Inferior parietal cortex (tissue), 1 donor: ENCODE measurements around the gene SHMT2.

Experiments
- DNase-seq: peaks from one replicate; pipeline ENCODE4 v3.0.0-alpha.2; 2016; ENCODE audit errors: extremely low spot score

The SHMT2 gene

DNA sequence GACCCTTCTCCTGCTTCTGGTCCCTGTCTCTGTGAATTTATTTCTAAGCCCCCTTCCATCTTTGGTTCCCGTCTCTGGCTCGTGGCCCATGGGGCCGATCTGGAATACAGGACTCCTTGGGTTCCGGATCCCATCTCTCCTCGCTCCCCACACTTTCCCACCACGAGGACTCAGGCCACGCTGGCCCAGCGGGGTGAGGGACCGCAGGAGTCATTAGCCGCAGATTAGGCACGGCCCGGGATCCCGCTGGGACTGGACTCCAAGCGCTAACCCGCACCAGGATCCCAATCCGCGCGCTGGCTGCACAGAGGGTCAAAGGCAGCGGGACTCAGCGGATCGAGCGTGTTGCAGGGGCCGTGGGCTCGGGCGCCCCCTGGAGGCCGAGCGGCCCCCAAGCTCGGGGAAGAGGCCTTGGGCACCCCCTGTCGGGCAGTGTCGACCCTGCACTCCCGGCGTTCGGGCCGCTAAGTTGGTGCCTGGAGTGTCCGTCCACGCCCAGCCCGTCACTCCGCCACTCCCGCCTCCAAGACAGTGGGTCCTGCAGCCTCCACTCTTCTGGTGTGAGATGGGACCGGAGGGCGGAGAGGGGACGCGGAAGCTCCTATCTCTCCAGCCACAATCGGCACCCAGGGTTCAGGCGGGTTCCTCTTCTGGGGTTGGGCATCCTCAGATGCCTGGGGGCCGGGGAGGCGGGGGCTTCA is 9.5 kb downstream of the SHMT2 start:
- DNase-seq: peak; percentile 91

DNA sequence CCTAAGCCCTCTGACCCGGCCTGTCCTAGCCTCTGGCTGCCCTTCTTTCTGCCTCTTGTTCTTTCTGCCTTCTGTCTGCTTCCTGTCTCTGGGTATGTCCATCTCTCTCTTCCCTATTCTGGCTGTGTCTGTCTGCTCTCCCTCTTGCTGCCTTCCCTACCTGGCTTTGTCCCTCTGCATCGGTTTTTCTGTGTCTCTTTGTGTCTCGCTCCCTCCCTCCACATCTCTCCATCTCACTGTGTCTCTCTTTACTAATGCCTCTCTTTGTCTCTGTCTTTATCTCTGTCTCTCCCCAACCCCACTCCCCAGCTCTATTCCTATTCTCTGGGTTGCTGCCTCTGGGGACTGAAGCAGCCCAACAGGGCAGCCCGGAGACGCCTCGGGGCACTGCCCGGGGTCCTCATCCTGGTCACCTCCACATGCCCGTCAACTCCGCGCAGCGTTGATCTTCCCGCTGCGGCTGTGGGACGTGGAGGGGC is 10.1 kb downstream of the SHMT2 start:
- DNase-seq: no peak

DNA sequence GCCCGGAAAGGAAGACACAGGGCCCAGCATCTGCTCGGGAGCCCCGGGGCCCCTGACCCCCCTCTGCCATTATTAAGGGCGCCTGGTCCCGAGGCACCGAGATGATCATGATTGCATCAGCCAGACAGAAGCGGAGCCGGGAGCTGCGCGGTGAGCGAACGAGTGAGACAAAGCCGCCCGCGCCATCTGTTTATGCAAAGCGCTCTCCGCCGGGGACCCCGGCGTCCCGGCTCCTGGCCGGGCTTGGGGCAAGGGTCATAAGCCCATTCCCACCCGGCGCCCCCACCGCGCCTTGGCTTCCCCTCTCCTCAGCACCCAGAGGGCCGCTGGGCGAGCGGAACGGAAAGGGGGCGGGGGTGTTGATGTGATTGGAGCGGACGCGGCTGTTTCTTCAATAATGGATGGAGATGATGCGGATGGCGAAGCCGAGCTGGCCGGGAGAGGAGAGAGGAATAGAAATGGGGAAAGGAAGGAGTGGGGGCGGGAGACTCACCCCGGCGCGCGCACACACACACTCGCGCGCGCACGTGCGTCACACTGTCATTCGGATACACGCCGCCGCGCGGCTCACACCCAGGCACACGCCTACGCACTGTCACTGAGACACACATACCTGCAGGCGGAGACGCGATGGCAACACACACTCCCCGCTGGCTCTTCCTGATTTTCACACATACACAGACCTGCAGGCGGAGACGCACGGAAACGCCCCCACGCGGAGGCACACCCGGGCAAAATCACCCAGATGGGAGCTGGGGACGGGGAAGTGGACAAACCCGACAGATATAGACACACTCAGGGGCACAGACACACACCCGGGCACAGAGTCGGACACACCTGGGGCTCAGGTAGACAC is 10.8 kb downstream of the SHMT2 start:
- peak; percentile 70 for DNase-seq

DNA sequence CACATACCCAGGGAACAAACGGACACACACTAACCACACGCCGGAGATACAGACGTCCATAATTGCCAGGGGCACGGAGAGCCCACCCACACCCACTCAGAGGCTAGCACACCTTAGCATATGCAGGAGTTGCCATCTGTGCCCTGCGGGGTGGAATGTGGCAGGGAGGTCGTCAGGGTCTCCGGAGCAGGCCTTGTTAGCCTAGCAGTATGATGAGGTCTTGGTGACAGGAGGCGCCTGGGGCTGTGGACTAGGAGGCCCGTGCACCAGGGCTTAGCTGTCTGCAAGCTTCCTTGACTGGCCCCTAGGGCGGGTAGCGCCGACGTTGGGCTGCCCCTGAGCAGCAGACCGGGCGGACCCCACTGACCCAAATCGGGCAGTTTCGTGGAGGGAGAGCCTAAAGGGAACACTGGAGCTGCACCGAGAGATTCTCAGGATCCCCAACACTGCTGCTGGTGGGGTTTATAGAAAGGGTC is 11.5 kb downstream of the SHMT2 start:
- no peak for DNase-seq

DNA sequence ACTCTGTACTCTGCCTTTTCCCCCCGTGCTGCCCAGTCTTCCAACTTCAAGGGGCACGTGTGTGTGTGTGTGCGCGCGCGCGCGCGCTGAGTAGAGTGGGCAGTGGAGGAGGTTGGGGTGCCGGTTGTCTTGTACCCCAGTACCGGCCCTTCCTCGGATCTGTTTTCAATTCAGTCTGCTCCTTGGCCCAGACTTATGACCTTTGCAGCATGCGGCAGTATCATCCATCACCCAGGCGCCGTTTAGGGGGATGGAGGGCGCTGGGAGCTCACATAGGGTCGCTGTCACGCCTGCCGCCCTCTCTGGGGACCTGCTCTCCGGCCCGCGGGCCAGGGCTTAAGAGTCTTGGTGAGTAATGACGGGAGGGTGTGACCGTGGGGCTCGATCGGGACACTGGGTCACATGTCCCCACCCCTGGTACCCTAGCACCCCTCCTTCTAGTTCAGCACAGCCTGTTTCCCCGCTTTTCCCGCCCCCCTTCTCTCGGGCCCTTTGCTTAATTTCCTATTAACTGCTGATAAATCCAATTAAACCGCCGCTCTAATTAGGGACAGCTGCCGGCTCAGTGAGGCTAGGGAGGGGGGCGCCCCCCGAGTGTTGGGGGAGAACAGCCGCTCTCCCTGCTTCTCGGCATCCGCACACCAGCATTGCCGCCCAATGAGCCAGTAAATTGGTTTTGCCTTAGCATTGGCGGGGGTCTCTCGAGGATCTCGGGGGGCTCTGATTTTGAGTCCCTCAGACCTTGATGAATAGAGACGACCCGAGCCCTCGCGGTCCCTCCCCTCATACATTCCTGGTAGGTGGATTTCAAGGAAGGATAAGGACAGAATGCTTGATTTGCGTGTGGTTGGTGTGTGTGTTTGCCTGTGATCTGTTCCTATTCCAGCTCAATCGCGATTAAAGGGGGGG is 12.1 kb downstream of the SHMT2 start:
- DNase-seq: no peak

DNA sequence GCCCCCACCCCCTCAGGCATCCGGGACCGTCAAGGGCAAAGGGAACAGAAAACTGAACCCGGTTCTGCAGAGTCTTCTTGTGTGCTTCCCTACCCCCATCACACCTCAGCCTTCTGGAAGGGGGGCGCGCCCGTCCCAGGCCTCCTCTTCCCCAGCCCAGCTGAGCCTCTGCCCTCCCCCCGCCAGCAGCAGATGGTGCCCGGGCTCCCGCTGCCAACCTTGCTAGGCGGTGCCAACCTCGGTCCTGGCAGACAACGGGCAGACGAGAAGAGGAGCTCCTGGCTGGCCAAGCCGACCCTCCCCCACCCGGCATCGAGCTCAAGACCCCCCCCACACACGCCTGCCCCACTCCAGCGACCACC is 12.8 kb downstream of the SHMT2 start:
- no peak for DNase-seq

DNA sequence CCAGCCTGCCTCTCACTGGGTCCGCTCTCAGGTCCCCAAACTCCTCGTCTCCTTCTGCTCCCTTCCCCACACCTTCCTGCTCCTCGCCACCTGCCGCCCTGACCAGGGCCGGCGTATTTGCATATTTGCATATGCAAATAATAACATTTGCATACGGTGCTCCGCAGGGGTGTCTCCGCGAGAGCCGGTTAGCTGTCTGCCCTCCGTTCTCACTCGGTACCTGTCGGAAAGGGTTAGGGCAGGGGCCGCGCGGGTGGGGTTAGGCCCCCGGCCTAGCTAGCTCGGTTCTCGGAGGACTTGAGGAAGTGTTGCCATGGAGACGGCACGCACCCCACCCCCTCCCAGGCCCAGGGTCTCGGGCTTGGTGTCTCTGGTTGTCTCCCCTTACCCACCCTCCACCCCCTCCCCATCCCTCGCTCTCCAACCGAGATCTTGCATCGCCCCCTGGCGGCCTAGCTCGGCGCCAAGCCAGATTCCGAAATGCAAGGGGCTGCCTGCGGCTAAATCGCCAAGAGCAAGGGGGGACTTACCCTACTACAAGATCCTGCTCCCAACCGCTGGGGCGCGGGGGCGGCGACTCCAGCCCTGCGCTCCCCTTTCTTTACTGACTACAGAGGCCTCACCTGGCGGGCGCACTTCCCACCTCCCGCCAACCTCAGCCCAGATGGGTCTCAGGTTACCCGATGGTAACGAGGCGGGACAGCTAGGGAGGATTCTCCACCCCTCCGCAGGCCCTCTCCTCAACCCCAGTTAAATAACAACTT is 13.4 kb downstream of the SHMT2 start:
- no peak for DNase-seq

DNA sequence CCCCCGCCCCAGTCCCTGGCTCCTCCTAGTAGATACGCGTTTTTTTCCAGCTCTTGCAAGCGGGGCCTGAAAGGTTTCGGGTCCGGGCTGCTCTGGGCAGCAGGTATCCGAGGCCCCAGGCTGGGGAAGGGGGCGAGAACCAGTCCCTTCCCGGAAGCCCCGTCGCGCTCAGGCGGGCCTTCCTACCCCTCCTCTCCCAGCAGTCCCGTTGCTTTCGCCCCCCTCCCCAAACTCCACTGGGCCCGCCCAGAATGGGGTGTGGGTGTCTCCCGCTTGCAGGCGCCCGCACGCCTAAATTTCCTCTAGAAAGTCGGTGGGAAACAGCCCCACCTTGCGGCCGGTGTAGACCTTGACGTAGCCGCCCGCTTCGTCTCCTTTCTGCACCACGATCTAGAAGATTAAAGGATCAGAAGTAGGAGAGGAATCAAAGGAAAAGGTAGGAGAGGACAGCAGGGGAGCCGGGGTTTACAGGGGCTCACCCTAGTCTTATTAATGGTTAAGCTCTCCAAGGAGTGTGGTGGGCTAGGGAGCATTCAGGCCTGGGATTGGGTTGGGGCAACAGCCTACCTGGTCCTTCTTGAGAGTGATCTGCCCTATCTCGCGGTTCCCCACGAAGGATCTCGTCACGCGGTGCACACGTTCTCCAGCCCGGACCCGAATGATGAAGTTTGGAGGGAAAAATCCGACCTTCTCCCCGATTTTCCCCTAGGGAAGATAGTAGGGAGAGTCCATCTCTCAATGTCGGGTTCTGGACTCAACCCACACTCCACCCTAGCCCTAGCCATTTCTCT is 14.2 kb downstream of the SHMT2 start:
- peak; percentile 71 for DNase-seq

DNA sequence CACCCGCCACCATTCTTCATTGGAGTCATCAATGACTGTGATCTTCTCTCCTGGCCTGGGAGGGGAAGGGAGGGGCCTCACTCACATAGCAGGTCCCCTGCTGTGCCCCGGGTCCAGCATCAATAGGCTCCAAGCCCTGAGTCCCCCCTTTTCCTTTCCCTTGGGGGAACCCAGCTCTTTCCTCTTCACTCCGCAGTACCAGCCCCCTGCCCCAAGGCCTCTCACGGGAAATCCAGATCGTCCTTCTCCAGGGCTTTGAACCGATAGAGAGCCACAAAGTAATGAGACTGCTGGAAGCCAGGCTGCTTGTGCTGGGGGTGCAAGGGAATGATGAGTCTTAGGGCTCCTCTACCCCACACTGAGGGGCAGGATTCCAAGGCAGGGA is 14.8 kb downstream of the SHMT2 start:
- no peak for DNase-seq

DNA sequence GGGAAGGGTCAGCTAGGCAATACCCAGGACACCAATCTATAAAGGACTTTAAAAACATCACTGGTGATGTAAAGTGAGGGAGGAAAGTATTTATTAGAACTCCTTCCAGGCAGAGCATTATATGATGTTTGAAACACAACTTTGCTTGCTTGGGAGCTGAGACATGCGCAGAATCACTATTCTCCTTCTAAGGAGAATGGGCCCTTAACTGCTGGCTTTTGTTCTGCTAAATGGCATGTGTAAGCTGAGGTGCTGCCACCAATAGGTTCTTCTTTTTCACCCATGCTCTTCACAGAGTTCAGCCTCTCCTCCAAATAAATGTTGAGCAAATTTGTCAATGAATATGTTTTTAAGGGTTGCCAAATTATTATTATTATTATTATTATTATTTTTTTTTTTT is 17.5 kb downstream of the SHMT2 start:
- no peak for DNase-seq

DNA sequence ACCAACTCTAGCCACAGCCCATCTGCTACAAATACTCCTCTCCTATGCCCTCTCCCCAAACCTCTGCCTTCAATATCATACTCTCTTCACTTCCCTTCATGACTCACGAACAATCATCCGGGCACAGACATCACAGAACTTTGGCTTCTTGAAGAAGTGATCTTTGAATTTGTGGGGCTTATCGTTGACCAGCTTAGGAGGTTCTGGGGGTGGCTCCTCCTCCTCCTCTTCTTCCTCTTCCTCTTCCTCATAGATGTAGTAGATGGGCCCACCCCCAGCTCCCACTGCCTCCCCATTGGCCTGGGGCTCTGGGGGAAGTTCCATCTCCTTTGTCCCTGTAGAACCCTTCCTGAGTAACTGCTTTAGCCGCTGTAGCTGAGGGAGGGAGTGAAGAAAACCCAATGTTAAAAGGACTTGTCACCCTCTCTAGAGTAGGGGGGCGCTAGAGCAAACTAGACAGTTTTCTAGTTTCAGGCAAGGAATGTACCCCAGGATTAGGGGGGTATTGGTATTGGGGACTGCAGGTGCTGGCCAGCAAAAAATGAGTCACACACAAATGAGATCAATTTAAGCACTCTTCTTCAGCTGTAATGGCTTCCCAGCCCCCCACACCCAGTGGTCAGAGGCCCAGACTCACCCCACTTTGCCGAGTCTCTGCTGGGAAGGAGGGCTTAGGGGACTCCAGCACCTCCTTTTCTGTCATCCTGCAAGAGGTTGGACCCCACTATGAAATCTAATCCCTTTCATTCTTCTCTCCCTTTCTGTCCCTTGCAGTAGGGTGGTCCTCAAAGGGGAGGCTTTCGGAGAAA is 19.6 kb downstream of the SHMT2 start:
- DNase-seq: no peak

DNA sequence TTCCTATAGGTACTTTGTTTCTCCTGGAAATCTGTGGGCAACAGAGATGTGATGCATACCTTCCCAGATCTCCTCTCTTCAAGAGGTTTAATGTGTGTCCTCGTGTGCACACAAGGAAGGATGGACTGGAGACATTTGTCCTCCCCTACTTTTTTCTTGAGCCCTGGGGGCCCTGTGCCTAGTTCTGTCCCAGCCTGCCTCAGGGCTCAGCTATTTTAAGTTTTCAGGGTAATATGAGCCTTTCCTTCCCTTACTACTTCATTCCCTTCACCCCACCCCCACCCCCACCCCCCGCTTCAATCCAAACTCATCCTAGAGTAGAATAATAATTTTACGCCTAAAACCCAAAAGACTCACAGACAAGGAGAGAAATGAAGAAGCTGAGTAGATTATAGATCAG is 21.0 kb downstream of the SHMT2 start:
- DNase-seq: no peak

DNA sequence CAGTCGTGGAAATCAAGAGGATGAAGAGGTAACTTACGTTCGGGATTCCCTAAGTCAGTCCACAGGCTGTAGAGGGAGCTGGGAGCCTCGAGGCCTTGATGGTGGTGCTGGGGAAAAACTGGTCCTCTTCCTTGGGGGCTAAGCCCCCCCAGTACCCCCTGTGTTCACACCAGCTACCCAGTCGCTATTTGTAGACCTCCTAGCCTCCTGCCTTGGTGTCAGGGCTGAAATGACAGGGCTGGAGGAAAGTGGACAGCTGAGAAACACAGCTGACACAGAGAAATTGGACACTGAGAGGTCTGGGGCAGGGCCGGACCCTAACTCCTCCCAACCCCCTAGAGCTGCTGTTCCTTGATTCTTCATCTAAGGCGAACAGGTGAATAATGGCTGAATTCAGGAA is 21.4 kb downstream of the SHMT2 start, which contains the start of gene STAC3:
STAC3 (minus strand) TSS at position 232 of the 400 bp plus-strand sequence. CDS start 1,551 bp downstream, outside the sequence.
- no peak for DNase-seq

DNA sequence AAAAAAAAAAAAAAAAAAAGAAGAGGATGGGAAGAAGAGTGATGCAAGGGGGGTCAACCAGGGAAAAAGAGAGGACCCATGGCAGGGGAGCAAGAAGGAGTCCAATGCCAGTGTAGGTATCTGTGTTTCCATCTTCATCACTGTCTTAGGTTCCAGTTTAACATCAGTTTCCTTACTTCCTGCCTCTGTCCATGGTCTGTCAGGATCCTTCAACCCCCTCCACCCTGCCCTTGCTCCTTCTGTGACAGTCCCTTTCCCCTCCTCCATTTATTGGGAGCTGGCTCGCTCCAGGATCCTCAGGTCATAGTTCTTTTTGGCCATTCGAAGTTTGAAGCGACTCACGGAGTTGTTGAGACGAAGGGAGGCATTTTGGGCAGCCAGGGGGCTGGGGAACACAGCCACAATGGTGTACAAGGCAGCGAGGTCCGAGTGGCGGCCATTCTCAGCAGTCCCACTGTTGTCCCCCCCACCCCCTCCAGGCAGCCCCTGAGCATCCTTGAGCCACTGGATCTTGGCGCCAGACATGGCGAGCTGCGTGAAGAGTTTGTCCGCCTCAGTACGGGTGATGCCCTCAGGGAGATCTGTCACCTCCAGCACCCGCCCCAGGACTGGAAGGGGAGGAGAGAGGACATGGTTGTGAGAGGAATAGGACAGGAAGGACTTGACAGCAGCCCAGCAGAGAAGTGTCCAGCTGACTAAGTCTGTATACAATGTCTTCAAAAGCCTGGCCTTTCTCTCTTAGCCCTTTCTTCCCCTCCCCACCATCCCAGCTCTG is 25.2 kb downstream of the SHMT2 start:
- DNase-seq: no peak

DNA sequence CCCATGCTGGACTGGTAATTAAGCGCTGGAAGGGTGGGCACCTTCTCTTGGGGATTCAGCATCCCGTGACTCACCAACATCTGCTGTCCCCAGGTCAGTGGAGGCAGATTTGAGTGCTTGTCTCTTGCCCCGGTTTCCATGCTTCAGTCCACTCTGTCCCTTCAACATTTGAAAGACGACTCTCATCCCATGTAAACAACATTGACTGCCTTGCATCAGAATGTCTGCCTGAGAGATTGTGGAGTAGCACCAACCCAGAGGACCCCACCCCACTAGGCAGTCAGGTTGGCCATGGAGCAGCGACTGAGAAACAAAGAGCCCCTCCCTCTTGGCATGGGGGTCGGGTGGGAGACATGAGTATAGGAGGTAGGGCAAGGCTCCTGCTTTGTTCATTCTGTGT is 26.4 kb downstream of the SHMT2 start:
- no peak for DNase-seq

DNA sequence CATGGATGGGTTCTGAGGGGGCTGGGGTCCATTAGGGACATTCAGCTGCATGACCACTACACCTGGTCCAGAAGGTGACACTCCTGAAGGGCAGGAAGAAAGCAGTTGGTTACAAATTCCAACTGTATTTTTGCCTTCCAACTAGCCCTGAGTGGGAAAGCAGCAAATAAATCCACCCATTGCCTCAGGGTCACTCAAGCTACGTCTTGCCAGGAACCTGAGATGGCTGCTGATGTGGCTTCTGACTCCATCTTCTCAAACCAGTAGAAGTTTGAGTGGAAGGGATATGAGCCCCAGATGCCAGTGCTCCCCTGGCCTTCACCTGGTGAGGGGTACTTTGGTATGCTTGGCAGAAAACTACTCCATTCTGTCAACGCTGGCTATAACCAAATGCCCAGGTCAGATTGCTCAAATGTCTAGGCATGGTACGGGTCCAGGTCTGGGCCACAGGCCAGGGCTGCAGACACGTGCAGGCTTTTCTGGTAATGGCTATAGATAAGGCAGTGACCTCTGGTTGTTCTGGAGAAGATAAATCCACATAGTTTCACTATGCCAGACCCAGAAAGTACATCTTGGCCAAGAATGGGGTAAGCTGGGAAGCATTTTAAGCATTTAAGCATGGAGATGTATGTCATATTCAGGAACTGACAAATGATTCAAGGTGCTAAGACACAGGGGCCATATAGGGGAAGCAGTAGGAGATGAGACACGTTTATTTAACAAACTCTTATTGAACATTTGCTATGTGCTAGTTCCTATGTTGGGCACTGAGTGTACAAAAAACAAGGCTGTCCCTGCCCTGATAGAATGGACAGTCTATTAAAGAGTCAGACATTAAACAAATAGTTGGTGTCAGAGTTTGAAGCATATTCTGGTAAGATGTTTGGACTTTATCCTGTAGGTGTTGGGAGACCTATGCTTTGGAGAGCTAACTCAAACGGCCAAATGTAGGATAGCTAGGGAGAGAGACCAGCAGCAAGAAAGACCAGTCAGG is 29.8 kb downstream of the SHMT2 start:
- DNase-seq: no peak

DNA sequence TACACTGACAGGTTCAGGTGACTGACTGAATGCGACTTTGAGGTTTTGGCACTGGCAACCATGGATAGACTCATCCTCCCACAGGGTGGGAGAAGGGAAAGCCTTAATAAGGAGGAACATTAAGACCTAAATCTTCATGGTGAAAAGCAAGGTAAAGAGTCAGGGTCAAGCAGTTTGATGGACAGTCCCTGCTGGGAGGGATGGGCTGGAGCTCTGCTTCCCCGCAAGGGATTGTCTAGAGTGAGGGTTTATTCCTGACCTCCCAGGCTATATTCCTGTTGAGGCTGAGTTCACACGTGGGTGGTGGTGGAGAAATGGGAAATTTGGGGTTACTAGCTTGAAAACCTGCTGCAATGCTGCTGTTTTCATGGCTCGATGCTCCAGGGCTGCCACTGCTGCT is 30.9 kb downstream of the SHMT2 start:
- no peak for DNase-seq
